Omental fat pad (tissue), 4 donors: ENCODE measurements around the gene ELL. TPM values are rescaled to one million over a fixed set of nuclear protein-coding genes. Genes with fewer than 3 reads are reported as not detected.
A peak's percentile ranks its signal among the peaks of the same experiment; 100 is the strongest.

Experiments
- ATAC-seq: fragments of 150-250 bp; one replicate; pipeline ENCODE4 v1.9.1; 2016; ENCODE audit warnings: mild to moderate bottlenecking, moderate library complexity; ENCODE audit not compliant: low FRiP score
- DNase-seq: peaks from one replicate; pipeline ENCODE4 v3.0.0-alpha.2; 2019; ENCODE audit warnings: low spot score
- CTCF ChIP-seq, 3 donors: fragments of 450-650 bp; IDR thresholded peaks; one replicate each; pipeline ENCODE4 v1.5.1; 2016 to 2017; ENCODE audit warnings: antibody characterized with exemption in 3 of 3, mild to moderate bottlenecking in 3 of 3, moderate library complexity in 2 of 3
- total RNA-seq, 4 donors: library from RNA; depleted of rRNA; stranded (reverse); fragments of >200 nt; gene quantifications; one replicate each; pipeline ENCODE4 v1.1.0, GENCODE V29; 2016

Gene ELL
- total RNA-seq, 4 donors from 2014 or later, result 18.1 to 43.1 (median 24.8) TPM

DNA sequence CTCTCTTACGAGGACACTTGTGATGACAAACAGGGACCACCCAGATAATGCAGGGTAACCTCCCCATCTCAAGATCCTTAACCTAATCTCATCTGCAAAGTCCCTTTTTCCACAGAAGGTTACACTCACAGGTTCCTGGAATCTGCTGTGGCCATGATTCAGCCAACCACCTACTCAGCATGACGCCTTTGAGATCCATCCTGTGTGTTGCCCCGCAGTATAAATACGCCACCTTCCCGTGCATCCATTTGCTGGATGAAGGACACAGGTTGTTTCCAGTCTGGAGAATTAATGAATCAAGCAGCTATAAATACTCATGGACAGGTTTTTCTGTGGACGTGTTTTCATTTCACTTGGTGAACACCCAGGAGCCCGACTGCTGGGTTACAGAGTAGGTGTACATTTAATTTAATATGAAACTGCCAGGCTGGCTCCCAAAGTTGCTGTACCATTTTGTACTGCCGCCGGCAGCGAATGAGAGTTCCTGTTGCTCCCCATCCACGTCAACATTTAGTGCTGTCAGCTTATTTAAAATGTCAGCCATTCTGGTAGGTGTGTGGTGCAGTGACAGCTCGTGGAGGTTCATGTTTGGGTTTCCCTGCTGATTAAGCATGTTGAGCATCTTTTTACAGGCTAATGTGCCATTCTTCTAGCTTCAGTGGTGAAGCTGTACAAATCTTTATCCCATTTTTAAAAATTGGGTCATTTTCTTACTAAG lies 40.2 kb downstream of the ELL start:
- DNase-seq, result no peak
- TF ChIP-seq CTCF (IDR thresholded peaks at IDR 0.05), result no peak
- no peak for ATAC-seq

DNA sequence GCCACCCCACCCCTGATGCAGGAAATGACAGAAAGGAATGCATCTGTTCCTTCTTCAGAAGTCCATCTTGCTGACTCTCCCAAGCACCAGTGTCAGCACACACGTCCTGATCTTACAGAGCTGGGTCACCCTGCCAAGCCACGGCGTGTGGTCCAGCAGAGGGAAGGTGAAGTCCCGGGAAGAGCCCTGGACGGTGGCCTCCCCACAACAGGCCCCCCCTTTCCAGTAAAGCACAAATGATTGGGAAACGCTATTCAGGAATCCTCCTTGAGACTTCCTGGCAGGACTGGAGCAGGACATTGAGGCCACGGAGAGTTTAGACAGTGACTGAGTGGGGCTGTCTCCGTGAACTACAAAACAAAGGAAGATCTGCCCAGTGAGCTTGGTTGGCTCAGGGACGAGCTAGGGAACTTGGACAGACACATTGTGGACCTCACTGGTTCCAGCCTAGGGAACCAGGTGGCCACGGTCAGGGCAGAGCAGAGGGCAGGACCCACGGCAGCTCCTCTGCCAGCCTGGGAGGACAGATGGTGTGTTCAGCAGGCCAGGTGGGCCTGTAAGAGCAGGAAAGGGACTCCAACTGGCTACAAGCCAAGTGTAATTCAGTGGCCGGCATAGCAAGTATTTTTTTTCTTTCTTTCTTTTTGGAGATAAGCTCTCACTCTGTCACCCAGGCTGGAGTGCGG lies 41.7 kb downstream of the ELL start:
- TF ChIP-seq CTCF (IDR thresholded peaks at IDR 0.05), result no peak
- ATAC-seq (peak; percentile 63), DNase-seq (no peak)

DNA sequence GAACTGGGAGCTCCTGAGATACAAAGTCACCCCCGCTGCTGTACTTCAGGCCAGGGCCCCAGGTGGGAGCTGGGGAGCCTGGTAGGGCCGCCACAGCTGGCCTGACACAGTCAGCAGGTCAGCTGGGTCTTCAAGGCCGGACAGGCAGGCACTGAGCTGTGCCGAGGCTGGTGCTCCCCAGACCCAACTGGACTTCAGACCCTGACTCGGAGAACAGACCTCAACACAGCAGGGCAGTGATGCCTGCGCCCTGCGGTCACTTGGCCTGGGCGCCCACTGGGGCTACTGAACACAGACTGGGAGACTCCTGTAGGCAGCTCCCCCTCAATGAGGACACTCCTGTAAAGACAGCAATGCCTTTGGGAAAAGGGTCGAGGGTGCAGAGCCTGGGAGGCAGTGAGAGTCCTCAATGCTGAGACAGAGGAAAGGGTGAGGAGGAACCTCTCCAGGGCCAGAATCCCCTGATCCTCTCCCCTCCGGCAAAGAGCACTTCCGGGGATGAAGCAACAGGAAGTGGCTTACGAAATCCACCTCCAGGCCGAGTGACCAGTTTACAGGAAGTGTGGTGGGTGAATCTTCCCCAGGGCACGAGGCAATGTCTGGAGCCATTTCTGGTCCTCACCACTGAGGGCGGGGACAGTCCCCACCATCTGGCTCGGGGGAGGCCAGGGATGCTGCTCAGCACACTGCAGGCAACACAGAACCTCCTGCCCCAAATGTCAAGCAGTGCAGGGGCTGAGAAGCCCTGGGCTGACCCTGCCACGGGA lies 43.1 kb downstream of the ELL start:
- ATAC-seq (peak; percentile 63), DNase-seq (peak; percentile 73)
- no peak for TF ChIP-seq CTCF (IDR thresholded peaks at IDR 0.05)

DNA sequence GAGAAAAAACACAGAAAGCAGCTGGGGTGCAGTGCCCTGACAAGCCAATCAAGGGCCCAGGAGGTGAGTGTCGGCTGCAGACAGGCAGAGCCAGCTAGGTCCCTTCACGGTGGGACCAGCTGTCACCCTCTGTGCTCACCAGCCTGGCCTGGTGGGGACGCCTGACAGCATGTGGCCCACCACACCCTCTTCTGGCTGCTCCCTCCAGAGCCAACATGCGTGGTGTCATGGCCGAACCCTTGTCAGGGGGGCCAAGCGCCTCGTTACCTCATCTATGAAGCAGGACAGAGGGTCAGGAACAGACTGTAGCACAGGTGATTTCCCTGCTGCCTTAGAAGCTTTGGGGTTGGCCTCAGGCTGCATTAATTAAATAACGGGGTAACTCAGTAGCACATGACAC lies 43.9 kb downstream of the ELL start:
- no peak for DNase-seq
- no peak for TF ChIP-seq CTCF (IDR thresholded peaks at IDR 0.05)
- no peak for ATAC-seq

GRCh38 chr19:18477042-18477779 lies 44.7 kb downstream of the ELL start:
- ATAC-seq (no peak), DNase-seq (no peak)
- no peak for TF ChIP-seq CTCF (IDR thresholded peaks at IDR 0.05)

DNA sequence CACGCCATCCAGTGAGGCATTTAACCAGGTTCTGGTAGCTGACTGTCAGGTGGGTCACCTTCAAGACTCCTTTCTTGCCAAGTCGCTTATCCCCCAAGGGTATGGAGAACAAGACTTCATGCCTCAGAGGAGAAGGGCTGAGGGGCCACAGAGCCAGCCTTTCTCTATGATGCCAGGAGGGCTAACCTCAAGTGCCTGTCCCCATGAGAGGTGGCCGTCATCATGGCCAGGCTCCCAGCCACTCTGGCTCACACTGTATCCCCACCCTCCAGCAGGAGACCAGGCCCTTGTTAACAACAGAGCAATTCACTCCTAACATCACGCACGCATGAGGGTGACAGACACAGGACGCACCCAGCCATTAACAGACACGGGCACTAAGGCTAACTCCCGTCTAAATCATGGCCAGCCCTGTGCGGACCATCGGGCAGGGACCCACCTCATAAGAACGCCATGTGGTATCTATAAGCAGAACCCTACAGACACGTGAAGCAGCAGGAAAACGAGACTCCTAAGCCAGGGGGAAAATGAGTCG lies 45.3 kb downstream of the ELL start:
- no peak for TF ChIP-seq CTCF (IDR thresholded peaks at IDR 0.05)
- no peak for ATAC-seq
- no peak for DNase-seq
